BJ (cell line): ENCODE measurements around the gene AGAP1. TPM values are rescaled to one million over a fixed set of nuclear protein-coding genes. Genes with fewer than 3 reads are reported as not detected.

ENCODE experiments used
- CTCF ChIA-PET: fragments of 350-600 bp; formaldehyde crosslinking; extraction: SDS; loops from one replicate; lab custom pipeline; 2021; ENCODE audit warnings: antibody characterized with exemption, inconsistent platforms; lab: Yijun Ruan, JAX
- POLR2A ChIA-PET: fragments of 300-600 bp; sonication (Branson Sonifier 250); formaldehyde crosslinking; extraction: SDS; loops from one replicate; lab custom pipeline; 2021; ENCODE audit warnings: antibody characterized with exemption; lab: Charles Lee
- DNase-seq: peaks from one replicate; pipeline ENCODE4 v3.0.0-alpha.2; 2011; ENCODE audit warnings: low read depth
- H3K27me3 ChIP-seq: 2 replicates; pipeline ENCODE4 v1.6.0; 2011; ENCODE audit warnings: low read length; ENCODE audit not compliant: control insufficient read depth, insufficient read depth
- H3K36me3 ChIP-seq: 2 replicates; pipeline ENCODE4 v1.5.1; 2011; ENCODE audit warnings: low read length; ENCODE audit not compliant: control insufficient read depth, insufficient read depth
- H3K4me3 ChIP-seq: 2 replicates; pipeline ENCODE4 v1.5.1; 2011; ENCODE audit warnings: low read depth, mild to moderate bottlenecking, control low read depth, low read length
- CTCF ChIP-seq: IDR thresholded peaks from 2 replicates; pipeline ENCODE4 v1.5.1; 2011; ENCODE audit warnings: low read depth, mild to moderate bottlenecking, control low read depth, inconsistent platforms, low read length, moderate library complexity; ENCODE audit not compliant: insufficient read depth
- polyA plus RNA-seq: library from polyadenylated mRNA; depleted of rRNA; stranded (reverse); fragments of >200 nt; gene quantifications from 2 replicates; pipeline ENCODE4 v1.2.3, GENCODE V29; 2011

Gene AGAP1
- polyA plus RNA-seq, 1 experiment = 14.9 TPM

DNA sequence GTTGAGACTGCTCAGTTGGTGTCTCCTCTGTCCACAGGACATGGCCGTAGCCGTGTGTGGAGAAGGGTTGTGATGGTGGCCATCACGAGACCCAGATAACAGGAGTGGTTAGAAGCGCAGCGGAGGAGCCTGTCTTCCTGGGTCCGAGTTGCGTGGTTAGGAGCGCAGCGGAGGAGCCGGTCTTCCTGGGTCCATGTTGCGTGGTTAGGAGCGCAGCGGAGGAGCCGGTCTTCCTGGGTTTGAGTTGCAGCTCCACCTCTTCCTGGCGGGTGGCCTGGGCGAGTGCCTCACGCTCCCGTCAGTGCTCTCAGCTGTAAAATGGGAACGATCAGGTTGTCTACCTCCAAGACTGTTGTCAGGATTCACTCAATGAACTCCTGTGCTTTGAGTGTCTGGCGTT is 498.2 kb downstream of the AGAP1 start:
- no peak for TF ChIP-seq CTCF
- no peaks in the 10 kb centered on the region for H3K27me3 ChIP-seq
- POLR2A ChIA-PET = no interaction called here
- CTCF ChIA-PET = no interaction called here
- H3K4me3 ChIP-seq = no peak overlapping the region
- no peak for DNase-seq
- no peaks in the 10 kb centered on the region; the same call in 1 of the 2 replicates for H3K36me3 ChIP-seq

GRCh38 chr2:235996419-235996818 is 502.6 kb downstream of the AGAP1 start:
- H3K4me3 ChIP-seq = no peak overlapping the region
- no peak for TF ChIP-seq CTCF
- no peak for DNase-seq
- ChIA-PET POLR2A (no interaction called here), CTCF (no interaction called here)
- no peaks in the 10 kb centered on the region for H3K27me3 ChIP-seq
- H3K36me3 ChIP-seq = no peaks in the 10 kb centered on the region; the same call in 1 of the 2 replicates

DNA sequence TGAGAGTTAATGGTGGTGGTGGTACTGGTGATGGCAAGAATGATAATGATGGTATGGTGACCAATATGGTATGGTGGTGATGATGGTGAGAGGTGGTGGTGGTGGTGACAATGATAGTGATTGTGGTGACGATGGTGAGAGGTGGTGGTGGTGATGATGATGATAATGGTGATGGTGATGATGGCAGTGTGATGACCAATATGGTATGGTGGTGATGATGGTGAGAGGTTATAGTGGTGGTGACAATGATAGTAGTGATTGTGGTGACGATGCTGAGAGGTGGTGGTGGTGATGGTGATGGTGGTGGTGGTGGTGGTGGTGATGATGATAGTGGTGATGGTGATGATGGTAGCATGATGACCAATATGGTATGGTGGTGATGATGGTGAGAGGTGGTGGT is 505.2 kb downstream of the AGAP1 start:
- ChIA-PET CTCF (no interaction called here), POLR2A (no interaction called here)
- no peaks in the 10 kb centered on the region for H3K36me3 ChIP-seq
- H3K4me3 ChIP-seq = no peak overlapping the region
- no peak for DNase-seq
- TF ChIP-seq CTCF = no peak
- H3K27me3 ChIP-seq = no peaks in the 10 kb centered on the region

DNA sequence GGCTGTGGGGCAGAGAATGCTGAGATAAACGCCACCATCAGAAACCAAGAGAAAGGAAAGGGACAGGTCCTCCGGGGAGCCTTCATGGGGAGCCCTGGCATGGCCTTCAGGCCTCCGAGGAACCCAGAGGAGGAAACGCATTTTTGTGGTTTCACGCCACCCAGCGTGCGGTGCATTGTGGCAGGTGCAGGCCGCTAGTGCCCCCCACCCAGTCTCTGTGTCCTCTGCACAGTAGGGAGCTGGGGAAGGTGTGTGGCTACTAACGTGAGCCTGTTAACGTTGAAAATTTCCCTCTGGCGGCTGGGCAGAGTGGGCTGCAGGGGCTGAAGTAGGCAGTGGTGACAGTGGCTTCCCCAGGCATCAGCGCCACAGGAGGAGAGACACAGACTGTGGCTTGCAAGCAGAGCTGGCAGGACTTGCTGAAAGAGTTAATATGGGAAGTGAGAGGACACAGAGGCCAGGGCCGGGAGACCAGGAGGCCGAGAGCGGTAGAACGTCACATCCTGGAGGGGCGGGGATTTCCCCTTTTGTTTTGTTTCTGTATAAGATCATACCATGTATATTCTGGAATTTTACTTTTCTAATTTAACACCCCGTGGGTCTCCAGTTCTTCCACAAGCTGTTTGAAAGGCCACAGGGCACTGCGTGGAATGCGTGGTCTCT is 507.5 kb downstream of the AGAP1 start:
- H3K4me3 ChIP-seq = no peak overlapping the region
- H3K27me3 ChIP-seq = no peaks in the 10 kb centered on the region
- POLR2A ChIA-PET = no interaction called here
- no peak for TF ChIP-seq CTCF
- CTCF ChIA-PET = no interaction called here
- no peak for DNase-seq
- no peaks in the 10 kb centered on the region for H3K36me3 ChIP-seq

GRCh38 chr2:236001854-236002253 is 508.0 kb downstream of the AGAP1 start:
- ChIA-PET CTCF (no interaction called here), POLR2A (no interaction called here)
- Histone ChIP-seq H3K36me3 (no peaks in the 10 kb centered on the region), H3K4me3 (no peak overlapping the region), H3K27me3 (no peaks in the 10 kb centered on the region)
- no peak for TF ChIP-seq CTCF
- no peak for DNase-seq
